GM21528 (cell line): ENCODE data around the gene IFITM2.

Experiments
- ATAC-seq: cut with Tn5 transposase; IDR thresholded peaks from one replicate; pipeline ENCODE4 v1.9.1; 2021; ENCODE audit warnings: mild to moderate bottlenecking, moderate library complexity; ENCODE audit not compliant: unreplicated experiment, low FRiP score

The IFITM2 gene

GRCh38 chr11:358129-358800 is 50.6 kb downstream of the IFITM2 start:
- no peak for ATAC-seq
